ENCODE results near the gene CMTM1. TPM values are rescaled to one million over a fixed set of nuclear protein-coding genes. Genes with fewer than 3 reads are reported as not detected.

CMTM1 gene
- polyA plus RNA-seq, 1 donor (not counting 4 experiments of a cell fraction or from before 2014, with no cell fraction given), result 0.24 TPM

- dilution Hi-C loops (cut with MboI; ENCODE audit: extremely low pct_ligation_motif_present, low sequenced_read_pairs), result no loop called here
- Histone ChIP-seq H3K79me2 (ENCODE audit: control insufficient read depth, insufficient read depth, low read length) (no peaks in the 10 kb centered on the region), H3K9me1 (ENCODE audit: control insufficient read depth, extremely low read depth, insufficient read depth, low read length) (no peaks in the 10 kb centered on the region), H3K9ac (ENCODE audit: control insufficient read depth, extremely low read depth, insufficient read depth, low read length) (peak within 1 kb of the TSS; percentile 76), H3K36me3 (ENCODE audit: control insufficient read depth in 2 of 2, extremely low read depth in 1 of 2, insufficient read depth in 2 of 2, low read length in 2 of 2) (no peaks in the 10 kb centered on the region), H4K20me1 (ENCODE audit: control insufficient read depth, extremely low read depth, insufficient read depth, low read length) (no peaks in the 10 kb centered on the region), H3K9me3 (ENCODE audit: control insufficient read depth, low read depth, low read length) (no peaks in the 10 kb centered on the region), H2AFZ (ENCODE audit: control insufficient read depth, low read length) (peak within 1 kb of the TSS; percentile 88), H3K4me1 (ENCODE audit: control insufficient read depth, extremely low read depth, insufficient read depth, low read length) (peaks cover 28% of the 10 kb centered on the region), H3K27me3 (ENCODE audit: control insufficient read depth, extremely low read depth, insufficient read depth, low read length) (no peaks in the 10 kb centered on the region), H3K4me3 (ENCODE audit: control insufficient read depth in 2 of 3, extremely low read depth in 1 of 3, insufficient read depth in 2 of 3, low read depth in 1 of 3, low read length in 3 of 3) (peak within 1 kb of the TSS; percentile 70 to 80 (median 71)), H3K27ac (ENCODE audit: control insufficient read depth, insufficient read depth, low read length) (peak within 1 kb of the TSS; percentile 54), H3K4me2 (ENCODE audit: control insufficient read depth, extremely low read depth, insufficient read depth, low read depth, low read length) (peak within 1 kb of the TSS; percentile 85)
- no peak for FAIRE-seq
- DNase-seq (ENCODE audit: low read depth, low spot score), result no peak
- TF ChIP-seq EZH2 (IDR thresholded peaks at IDR 0.05; ENCODE audit: low read length), result no peak
- TF ChIP-seq, protein P1, sequence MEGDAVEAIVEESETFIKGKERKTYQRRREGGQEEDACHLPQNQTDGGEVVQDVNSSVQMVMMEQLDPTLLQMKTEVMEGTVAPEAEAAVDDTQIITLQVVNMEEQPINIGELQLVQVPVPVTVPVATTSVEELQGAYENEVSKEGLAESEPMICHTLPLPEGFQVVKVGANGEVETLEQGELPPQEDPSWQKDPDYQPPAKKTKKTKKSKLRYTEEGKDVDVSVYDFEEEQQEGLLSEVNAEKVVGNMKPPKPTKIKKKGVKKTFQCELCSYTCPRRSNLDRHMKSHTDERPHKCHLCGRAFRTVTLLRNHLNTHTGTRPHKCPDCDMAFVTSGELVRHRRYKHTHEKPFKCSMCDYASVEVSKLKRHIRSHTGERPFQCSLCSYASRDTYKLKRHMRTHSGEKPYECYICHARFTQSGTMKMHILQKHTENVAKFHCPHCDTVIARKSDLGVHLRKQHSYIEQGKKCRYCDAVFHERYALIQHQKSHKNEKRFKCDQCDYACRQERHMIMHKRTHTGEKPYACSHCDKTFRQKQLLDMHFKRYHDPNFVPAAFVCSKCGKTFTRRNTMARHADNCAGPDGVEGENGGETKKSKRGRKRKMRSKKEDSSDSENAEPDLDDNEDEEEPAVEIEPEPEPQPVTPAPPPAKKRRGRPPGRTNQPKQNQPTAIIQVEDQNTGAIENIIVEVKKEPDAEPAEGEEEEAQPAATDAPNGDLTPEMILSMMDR (optimal IDR thresholded peaks at IDR 0.05 in 1 of 3, IDR thresholded peaks at IDR 0.05 in 1 of 3, conservative IDR thresholded peaks at IDR 0.05 in 1 of 3; ENCODE audit: extremely low read depth in 1 of 3, insufficient read depth in 2 of 3, low read length in 3 of 3), result peak in 1 of 3 experiments; percentile 24
These were observed 16.7 kb upstream of the CMTM1 start, which contains the start of gene TK2 for GRCh38 chr16:66549284-66550131. Gene TK2 (minus strand): TSS chr16:66550122. CDS start chr16:66550061, 61 bp downstream.

DNA sequence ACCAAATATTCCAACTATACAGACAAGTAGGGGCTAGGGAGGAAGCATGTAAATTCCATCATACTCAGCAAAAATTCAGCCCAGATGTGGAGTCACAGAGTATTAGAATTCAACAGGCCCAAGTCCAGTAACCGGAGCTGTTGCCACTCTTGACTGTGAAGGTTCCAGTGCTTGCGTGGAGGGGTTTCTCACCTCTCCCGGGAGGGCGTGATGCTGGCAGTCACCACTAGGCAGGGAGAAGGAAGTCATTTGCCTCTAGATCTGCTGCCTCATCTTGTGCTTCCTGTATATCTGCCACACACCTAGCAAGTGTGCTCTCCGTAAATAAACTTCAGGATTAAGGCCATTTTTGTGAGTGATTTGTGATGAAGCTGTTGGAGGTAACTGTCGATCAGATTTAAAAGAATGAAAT is 14.9 kb upstream of the CMTM1 start:
- Histone ChIP-seq H3K4me3 (ENCODE audit: control insufficient read depth in 2 of 3, extremely low read depth in 1 of 3, insufficient read depth in 2 of 3, low read depth in 1 of 3, low read length in 3 of 3) (no peak overlapping the region), H3K4me1 (ENCODE audit: control insufficient read depth, extremely low read depth, insufficient read depth, low read length) (peaks cover 28% of the 10 kb centered on the region), H4K20me1 (ENCODE audit: control insufficient read depth, extremely low read depth, insufficient read depth, low read length) (no peaks in the 10 kb centered on the region), H3K79me2 (ENCODE audit: control insufficient read depth, insufficient read depth, low read length) (no peaks in the 10 kb centered on the region), H3K27me3 (ENCODE audit: control insufficient read depth, extremely low read depth, insufficient read depth, low read length) (no peaks in the 10 kb centered on the region), H2AFZ (ENCODE audit: control insufficient read depth, low read length) (peak overlapping the region; percentile 50), H3K36me3 (ENCODE audit: control insufficient read depth in 2 of 2, extremely low read depth in 1 of 2, insufficient read depth in 2 of 2, low read length in 2 of 2) (no peaks in the 10 kb centered on the region), H3K9ac (ENCODE audit: control insufficient read depth, extremely low read depth, insufficient read depth, low read length) (no peak overlapping the region), H3K9me1 (ENCODE audit: control insufficient read depth, extremely low read depth, insufficient read depth, low read length) (no peaks in the 10 kb centered on the region), H3K27ac (ENCODE audit: control insufficient read depth, insufficient read depth, low read length) (no peak overlapping the region), H3K9me3 (ENCODE audit: control insufficient read depth, low read depth, low read length) (no peaks in the 10 kb centered on the region), H3K4me2 (ENCODE audit: control insufficient read depth, extremely low read depth, insufficient read depth, low read depth, low read length) (no peak overlapping the region)
- no peak for FAIRE-seq
- DNase-seq (ENCODE audit: low read depth, low spot score), result no peak
- dilution Hi-C loops (cut with MboI; ENCODE audit: extremely low pct_ligation_motif_present, low sequenced_read_pairs), result no loop called here
- TF ChIP-seq EZH2 (IDR thresholded peaks at IDR 0.05; ENCODE audit: low read length), result no peak
- TF ChIP-seq, protein P1 (optimal IDR thresholded peaks at IDR 0.05 in 1 of 3, IDR thresholded peaks at IDR 0.05 in 1 of 3, conservative IDR thresholded peaks at IDR 0.05 in 1 of 3; ENCODE audit: extremely low read depth in 1 of 3, insufficient read depth in 2 of 3, low read length in 3 of 3), result peak; percentile 21 to 35 (median 28)
